ENCODE data around the gene MKLN1.

DNA sequence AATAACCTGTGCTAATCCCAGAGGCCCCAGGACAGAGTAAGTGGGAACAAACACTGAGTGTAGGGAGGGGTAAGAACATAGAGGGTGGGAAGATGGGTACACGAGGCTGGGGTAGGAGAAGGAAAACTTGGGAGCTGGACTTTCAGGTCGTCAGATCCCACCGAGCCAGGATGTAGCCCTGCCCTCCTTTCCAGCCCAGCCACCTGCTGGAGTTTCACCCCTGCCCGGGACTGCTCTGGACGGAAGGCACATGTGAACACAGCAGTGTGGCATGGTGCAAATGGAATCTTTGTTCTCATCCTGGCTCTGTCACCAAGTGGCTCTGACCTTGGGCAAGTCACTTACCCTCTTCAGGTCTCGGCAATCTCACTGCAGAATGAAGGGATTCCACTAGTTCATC, 176.0 kb downstream of the MKLN1 start:
- TF ChIP-seq, protein P1, sequence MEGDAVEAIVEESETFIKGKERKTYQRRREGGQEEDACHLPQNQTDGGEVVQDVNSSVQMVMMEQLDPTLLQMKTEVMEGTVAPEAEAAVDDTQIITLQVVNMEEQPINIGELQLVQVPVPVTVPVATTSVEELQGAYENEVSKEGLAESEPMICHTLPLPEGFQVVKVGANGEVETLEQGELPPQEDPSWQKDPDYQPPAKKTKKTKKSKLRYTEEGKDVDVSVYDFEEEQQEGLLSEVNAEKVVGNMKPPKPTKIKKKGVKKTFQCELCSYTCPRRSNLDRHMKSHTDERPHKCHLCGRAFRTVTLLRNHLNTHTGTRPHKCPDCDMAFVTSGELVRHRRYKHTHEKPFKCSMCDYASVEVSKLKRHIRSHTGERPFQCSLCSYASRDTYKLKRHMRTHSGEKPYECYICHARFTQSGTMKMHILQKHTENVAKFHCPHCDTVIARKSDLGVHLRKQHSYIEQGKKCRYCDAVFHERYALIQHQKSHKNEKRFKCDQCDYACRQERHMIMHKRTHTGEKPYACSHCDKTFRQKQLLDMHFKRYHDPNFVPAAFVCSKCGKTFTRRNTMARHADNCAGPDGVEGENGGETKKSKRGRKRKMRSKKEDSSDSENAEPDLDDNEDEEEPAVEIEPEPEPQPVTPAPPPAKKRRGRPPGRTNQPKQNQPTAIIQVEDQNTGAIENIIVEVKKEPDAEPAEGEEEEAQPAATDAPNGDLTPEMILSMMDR (IDR thresholded peaks at IDR 0.05), result no peak
- no peak for TF ChIP-seq POLR2AphosphoS5 (IDR thresholded peaks at IDR 0.05)
